ENCODE data around the gene PKP3.

PKP3 gene

DNA sequence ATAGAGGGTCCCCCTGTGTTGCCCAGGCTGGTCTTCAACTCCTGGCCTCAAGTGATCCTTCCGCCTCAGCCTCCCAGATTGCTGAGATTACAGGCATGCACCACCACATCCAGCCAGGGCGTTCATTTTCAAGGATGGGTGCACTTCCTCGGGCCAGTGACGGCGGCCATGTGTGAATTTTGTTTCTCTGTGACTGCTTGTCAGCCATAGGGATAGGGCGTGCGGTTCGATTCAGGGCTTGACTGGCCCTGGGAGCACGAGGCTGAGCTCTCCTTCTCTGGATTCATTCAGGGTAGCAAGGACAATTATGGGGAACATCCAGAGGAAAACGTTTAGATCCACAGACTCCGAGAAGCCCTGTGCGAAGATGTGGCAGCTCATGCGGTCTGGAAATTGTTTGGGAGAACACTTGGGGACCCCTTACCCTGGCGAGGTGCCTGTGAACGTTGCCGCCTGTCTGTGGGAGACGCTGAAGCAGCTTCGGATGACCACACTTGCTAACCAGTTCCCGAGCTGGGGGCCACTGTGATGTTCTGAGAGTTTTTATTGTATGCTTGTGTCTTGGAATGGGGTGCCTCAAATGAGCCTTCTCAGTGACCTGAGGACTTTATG lies 59.0 kb downstream of the PKP3 start:
- no peak overlapping the region for H3K4me3 ChIP-seq (ENCODE audit: low read length)
- DNase-seq (ENCODE audit: low read depth) = no peak
- no peak for TF ChIP-seq CTCF (IDR thresholded peaks at IDR 0.05; ENCODE audit: insufficient read depth, low read depth, low read length, missing control alignments)

GRCh38 chr11:453564-453963 lies 59.6 kb downstream of the PKP3 start:
- no peak for DNase-seq (ENCODE audit: low read depth)
- no peak for TF ChIP-seq CTCF (IDR thresholded peaks at IDR 0.05; ENCODE audit: insufficient read depth, low read depth, low read length, missing control alignments)
- no peak overlapping the region for H3K4me3 ChIP-seq (ENCODE audit: low read length)

DNA sequence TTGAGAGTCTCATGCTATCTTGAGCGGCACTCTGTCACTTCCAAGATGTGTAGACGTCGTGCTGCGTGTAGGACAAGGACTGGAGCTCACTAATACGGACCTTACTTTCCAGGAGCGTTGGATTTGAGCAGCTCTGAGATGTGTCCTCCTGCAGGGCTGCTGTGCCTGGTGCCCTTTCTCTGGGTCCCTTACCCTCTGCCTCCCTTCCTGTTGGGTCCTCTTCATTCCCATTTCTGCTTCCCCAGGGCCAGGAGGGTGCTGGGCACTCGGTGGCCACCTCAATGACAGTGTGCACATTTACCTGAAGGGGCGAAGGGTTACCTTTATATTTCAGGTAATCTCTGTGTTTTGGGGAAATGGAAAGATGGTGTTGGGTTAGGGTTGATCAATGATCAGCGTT lies 60.0 kb downstream of the PKP3 start:
- H3K4me3 ChIP-seq (ENCODE audit: low read length) = no peak overlapping the region
- TF ChIP-seq CTCF (IDR thresholded peaks at IDR 0.05; ENCODE audit: insufficient read depth, low read depth, low read length, missing control alignments) = no peak

More for the DNA sequence above, 60.0 kb downstream of the PKP3 start:
- DNase-seq (ENCODE audit: low read depth) = no peak

All from epithelial cell of esophagus (primary cell).